LNCAP (cell line): ENCODE results near the gene POLR3K.

Experiments used
- TF ChIP-seq, protein P1 (sequence below): fragments of 450-650 bp; IDR thresholded peaks from 2 replicates; pipeline ENCODE4 v1.5.1; 2017; ENCODE audit warnings: mild to moderate bottlenecking

The POLR3K gene

DNA sequence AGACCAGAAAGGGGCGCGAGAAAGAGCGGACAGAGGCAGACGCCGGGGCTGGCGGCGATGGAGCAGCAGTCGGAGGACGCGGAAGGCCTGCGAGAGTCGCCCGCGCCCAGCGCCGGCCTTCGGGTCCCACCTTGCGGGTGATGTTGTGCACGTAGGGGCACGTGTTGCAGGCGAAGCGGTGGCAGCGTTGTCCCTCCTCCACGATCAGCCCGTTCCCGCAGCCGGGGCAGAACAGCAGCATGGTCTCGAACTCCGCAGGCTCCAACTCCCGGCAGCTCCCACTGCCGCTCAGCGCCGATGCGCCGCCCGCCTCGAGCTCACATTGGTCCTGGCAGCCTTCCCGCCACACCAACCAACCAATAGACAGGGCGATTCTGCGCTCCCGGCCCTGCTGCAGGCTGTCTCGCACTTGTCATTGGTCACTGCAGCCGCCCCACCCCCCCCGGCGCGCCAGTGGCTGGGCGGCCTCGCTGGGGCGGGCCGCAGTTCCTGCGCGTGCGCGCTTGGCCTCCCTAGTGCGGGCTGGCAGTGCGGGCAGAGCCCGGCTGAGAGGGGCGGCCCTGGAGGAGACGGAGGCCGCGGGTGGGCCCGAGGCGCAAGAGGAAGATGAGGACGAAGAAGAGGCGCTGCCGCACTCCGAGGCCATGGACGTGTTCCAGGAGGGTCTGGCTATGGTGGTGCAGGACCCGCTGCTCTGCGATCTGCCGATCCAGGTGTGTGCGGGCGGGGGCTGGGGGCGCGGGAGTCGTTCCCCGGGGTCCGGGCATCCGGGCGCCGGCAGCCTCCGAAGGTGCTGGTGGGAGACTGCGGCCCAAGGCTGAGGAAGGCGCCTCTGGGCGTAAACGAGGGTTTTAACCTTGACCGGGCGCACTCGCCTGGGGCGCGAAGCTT, at the start of gene POLR3K, which contains the start of gene SNRNP25:
Gene POLR3K, minus strand, starts transcription at position 263 of the 891 bp plus-strand sequence. Its CDS starts 22 bp downstream, at position 241.
Gene SNRNP25, plus strand, starts transcription at position 483 of the 891 bp plus-strand sequence. Its CDS starts 189 bp downstream, at position 672.
- TF ChIP-seq, protein P1, sequence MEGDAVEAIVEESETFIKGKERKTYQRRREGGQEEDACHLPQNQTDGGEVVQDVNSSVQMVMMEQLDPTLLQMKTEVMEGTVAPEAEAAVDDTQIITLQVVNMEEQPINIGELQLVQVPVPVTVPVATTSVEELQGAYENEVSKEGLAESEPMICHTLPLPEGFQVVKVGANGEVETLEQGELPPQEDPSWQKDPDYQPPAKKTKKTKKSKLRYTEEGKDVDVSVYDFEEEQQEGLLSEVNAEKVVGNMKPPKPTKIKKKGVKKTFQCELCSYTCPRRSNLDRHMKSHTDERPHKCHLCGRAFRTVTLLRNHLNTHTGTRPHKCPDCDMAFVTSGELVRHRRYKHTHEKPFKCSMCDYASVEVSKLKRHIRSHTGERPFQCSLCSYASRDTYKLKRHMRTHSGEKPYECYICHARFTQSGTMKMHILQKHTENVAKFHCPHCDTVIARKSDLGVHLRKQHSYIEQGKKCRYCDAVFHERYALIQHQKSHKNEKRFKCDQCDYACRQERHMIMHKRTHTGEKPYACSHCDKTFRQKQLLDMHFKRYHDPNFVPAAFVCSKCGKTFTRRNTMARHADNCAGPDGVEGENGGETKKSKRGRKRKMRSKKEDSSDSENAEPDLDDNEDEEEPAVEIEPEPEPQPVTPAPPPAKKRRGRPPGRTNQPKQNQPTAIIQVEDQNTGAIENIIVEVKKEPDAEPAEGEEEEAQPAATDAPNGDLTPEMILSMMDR = no peak

DNA sequence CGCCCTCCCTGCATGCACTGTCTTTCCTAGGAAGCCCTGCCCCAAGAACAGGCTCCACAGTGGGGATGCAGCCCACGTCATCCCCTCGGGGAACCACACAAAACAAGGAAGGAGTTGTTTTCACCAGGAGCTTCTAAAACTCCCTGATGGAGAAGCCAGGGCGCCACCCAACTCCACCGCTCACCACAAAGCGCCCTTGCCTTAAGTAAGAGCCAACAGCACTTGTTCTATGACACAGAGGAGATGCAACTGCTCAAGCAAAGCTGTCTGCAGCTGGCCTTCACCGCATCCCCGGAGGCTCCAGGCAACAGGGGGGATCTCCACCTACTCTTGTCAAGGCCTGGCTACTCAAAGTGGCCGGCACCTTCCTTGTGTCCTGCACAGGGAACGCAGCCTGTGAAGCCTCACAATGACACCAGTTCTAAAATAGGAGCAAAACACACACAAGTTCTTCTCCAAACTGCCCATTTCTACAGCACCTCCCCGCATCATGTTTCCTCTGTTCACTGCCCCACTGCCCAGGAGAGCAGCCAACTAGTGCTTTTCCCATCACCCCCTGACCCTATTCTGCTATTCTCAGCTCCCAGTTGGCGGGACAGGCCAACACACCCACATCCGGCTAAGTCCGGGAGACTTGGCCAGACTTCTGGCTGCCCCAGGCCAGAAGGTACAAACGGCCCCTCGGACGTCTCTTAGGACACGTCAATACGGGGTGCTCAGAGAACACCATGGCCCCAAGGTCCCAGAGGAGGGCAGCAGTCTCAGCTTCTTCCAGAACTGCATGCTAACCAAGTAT, 48.9 kb upstream of the POLR3K start:
- TF ChIP-seq, protein P1 = no peak

DNA sequence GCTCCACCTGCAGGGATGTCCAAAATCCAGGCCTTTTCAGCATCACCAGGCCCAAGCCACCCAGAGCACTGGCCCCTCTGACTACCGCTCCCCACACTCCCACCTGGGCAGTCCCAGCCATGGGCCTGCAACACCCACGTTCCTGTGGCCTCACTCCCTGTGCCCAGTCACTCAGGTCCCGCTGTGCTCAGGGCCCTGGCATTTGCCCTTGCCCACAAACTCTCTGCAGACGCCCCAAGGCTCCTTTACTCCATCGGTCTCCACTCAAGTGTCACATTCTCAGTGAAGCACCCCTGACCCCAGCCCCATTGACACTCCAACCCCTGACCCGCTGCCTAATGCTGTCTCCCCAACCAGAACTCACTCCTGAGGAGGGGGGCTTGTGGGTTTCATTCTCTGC, 48.2 kb upstream of the POLR3K start:
- TF ChIP-seq, protein P1 = no peak

DNA sequence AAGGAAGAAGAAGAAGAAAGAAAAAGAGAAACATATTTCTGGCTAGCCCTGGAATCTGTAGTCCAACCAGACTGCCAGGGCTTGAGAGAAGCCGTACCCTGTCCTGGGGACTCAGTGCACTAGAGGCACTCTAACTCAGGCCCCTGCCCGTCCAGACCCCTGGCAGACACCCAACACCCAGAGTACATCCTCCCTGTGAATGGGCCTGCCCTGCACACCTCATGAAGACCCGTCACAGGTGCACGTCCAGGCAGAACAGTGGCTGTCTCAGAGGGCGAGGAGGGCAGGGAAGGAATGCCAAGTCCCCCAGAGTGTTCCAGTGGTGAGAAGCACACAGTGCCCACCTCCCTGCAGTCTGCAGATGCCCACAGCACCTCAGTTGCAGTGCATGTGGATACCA, 47.6 kb upstream of the POLR3K start:
- TF ChIP-seq, protein P1 = no peak

DNA sequence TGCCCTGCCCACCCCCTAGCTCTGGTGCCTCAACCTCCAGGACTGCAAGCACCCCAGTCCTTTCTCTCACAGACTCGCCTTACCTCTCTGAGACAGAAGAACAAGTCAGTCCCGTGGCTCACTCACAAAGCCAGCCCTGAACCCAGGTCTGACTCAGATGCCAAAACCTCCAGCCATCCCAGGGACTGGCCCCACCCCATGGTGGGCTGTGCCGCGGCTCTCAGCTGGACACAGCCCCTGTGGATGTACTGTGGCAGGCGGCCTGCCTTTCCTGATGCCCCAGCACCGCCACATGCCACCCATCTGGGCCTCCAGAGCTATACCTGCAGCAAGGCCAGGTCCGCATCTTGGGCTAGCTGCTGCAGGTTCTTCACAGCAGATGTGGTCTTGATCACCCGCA, 44.4 kb upstream of the POLR3K start:
- TF ChIP-seq, protein P1 = no peak

DNA sequence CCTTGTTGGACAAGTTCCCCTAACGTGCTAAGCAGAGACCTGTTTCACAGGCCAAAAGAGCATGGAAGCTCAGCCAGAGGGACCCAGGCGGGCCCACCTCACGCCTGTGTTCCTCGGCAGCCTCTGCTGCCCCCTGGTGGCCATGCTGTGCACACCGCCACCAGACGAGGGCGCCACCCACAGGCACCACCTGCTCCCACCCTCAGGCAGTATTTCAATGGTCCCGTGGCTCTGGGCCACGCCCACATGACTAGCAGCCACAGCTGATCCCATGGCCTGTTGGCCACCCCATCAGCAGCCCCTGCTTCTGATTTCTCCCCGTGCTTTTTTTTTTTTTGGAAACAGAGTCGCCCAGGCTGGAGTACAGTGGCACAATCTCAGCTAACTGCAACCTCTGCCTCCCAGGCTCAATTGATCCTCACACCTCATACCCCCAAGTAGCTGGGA, 43.5 kb upstream of the POLR3K start:
- TF ChIP-seq, protein P1 = peak; percentile 99

DNA sequence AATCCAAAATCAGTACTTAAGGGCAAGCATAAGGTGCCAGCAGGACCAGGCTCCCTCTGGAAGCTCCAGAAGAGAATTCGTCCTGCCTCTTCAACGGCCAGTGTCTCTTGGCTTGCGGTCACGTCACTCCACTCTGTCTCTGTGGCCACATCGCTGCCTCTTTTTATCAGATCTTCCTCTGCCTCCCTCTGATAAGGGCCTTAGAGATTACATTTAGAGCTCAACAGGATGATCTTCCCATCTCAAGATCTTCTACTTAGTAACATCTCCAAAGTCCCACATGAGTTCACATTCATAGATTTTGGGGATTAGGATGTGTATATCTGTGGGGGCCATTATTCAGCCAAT, 41.5 kb upstream of the POLR3K start:
- TF ChIP-seq, protein P1 = no peak
